Nephron (organoid): ENCODE measurements around the gene FTMT.
A peak's percentile ranks its signal among the peaks of the same experiment; 100 is the strongest.

ENCODE experiments used
- H3K27ac Mint-ChIP-seq, 3 experiments: 2 replicates each; pipeline ENCODE4 v1.8.0; 2020; ENCODE audit warnings: mixed read lengths in 3 of 3, mild to moderate bottlenecking in 2 of 3, moderate library complexity in 1 of 3
- H3K27me3 Mint-ChIP-seq: 2 replicates; pipeline ENCODE4 v1.8.0; 2021; ENCODE audit warnings: low read depth, mild to moderate bottlenecking, moderate library complexity, mixed read lengths
- H3K36me3 Mint-ChIP-seq: 2 replicates; pipeline ENCODE4 v1.8.0; 2020; ENCODE audit warnings: low read depth, mixed read lengths
- H3K4me1 Mint-ChIP-seq: 2 replicates; pipeline ENCODE4 v1.8.0; 2020; ENCODE audit warnings: mixed read lengths
- H3K4me3 Mint-ChIP-seq, 3 experiments: 2 replicates each; pipeline ENCODE4 v1.8.0; 2020; ENCODE audit warnings: mild to moderate bottlenecking in 3 of 3, mixed read lengths in 3 of 3, moderate library complexity in 2 of 3
- H3K9me3 Mint-ChIP-seq: 2 replicates; pipeline ENCODE4 v1.8.0; 2020; ENCODE audit warnings: mixed read lengths
- CTCF ChIP-seq, 3 experiments: fragments of 200-600 bp; sonication (generic); IDR thresholded peaks; one replicate each; pipeline ENCODE4 v1.5.0; 2021; ENCODE audit warnings: antibody characterized with exemption in 3 of 3; ENCODE audit not compliant: unreplicated experiment in 3 of 3

FTMT gene

GRCh38 chr5:121887727-121888126 is 36.0 kb downstream of the FTMT start:
- TF ChIP-seq CTCF (IDR thresholded peaks at IDR 0.05; ENCODE audit: unreplicated experiment in 3 of 3) = no peak
- Mint-ChIP-seq H3K36me3 (no peaks in the 10 kb centered on the region), H3K27me3 (no peaks in the 10 kb centered on the region)

GRCh38 chr5:121890297-121890858 is 38.7 kb downstream of the FTMT start:
- no peaks in the 10 kb centered on the region for H3K36me3 Mint-ChIP-seq
- H3K27ac Mint-ChIP-seq = no peak overlapping the region
- peaks cover 4% of the 10 kb centered on the region for H3K9me3 Mint-ChIP-seq
- no peak for TF ChIP-seq CTCF (IDR thresholded peaks at IDR 0.05; ENCODE audit: unreplicated experiment in 3 of 3)
- H3K4me3 Mint-ChIP-seq = no peak overlapping the region
- H3K27me3 Mint-ChIP-seq = no peaks in the 10 kb centered on the region
- H3K4me1 Mint-ChIP-seq = no peaks in the 10 kb centered on the region

More at GRCh38 chr5:121887727-121888126, 36.0 kb downstream of the FTMT start:
- Mint-ChIP-seq H3K9me3 (no peaks in the 10 kb centered on the region), H3K27ac (no peak overlapping the region), H3K4me3 (no peak overlapping the region), H3K4me1 (no peaks in the 10 kb centered on the region)

GRCh38 chr5:121897341-121897740 is 45.7 kb downstream of the FTMT start:
- H3K4me3 Mint-ChIP-seq = no peak overlapping the region
- no peaks in the 10 kb centered on the region for H3K36me3 Mint-ChIP-seq
- H3K27ac Mint-ChIP-seq = peak overlapping the region; percentile 34 to 68 (median 61)
- TF ChIP-seq CTCF (IDR thresholded peaks at IDR 0.05; ENCODE audit: unreplicated experiment in 3 of 3) = no peak
- no peaks in the 10 kb centered on the region for H3K4me1 Mint-ChIP-seq
- H3K27me3 Mint-ChIP-seq = no peaks in the 10 kb centered on the region
- peaks cover 4% of the 10 kb centered on the region for H3K9me3 Mint-ChIP-seq

GRCh38 chr5:121899346-121899745 is 47.7 kb downstream of the FTMT start:
- no peaks in the 10 kb centered on the region for H3K36me3 Mint-ChIP-seq
- no peak overlapping the region for H3K4me3 Mint-ChIP-seq
- no peak overlapping the region for H3K27ac Mint-ChIP-seq
- no peaks in the 10 kb centered on the region for H3K4me1 Mint-ChIP-seq
- no peaks in the 10 kb centered on the region for H3K9me3 Mint-ChIP-seq
- no peaks in the 10 kb centered on the region for H3K27me3 Mint-ChIP-seq
- no peak for TF ChIP-seq CTCF (IDR thresholded peaks at IDR 0.05; ENCODE audit: unreplicated experiment in 3 of 3)
